CD4-positive, alpha-beta T cell (primary cell): ENCODE results near the gene PODXL. TPM values are rescaled to one million over a fixed set of nuclear protein-coding genes. Genes with fewer than 3 reads are reported as not detected.
"Not testable (repeated sequence)": the region's sequence is repeated elsewhere in the genome, so short reads cannot be mapped to it uniquely, and the experiment has no call there.

ENCODE experiments used
- ATAC-seq: fragments of 200-7000 bp; cut with Tn5 transposase; one replicate; pipeline ENCODE4 v1.10.0; 2022; ENCODE audit warnings: mild to moderate bottlenecking; ENCODE audit not compliant: poor library complexity
- CTCF ChIA-PET: fragments of 350-600 bp; sonication (Branson Sonifier 250); formaldehyde crosslinking; loops from one replicate; lab custom pipeline; 2021; ENCODE audit warnings: antibody characterized with exemption, inconsistent platforms; lab: Charles Lee
- POLR2A ChIA-PET: fragments of 350-600 bp; sonication (Branson Sonifier 250); formaldehyde crosslinking; loops from one replicate; lab custom pipeline; 2021; ENCODE audit warnings: antibody characterized with exemption, inconsistent platforms; lab: Charles Lee
- DNase-seq, 14 experiments: peaks; one replicate each; pipeline ENCODE4 v3.0.0-alpha.2; 2013 to 2020; ENCODE audit warnings: mixed read lengths in 2 of 14
- H3K27ac ChIP-seq, 2 donors: one replicate each; pipeline versions ENCODE4 v1.5.1 to v1.7.0; 2013; ENCODE audit warnings: low read length in 2 of 2, low read depth in 1 of 2, mild to moderate bottlenecking in 1 of 2
- H3K27me3 ChIP-seq, 2 experiments: 1 replicate in 1 of 2; 2 replicates in 1 of 2; pipeline versions ENCODE4 v1.6.1 to v1.7.0; 2013; ENCODE audit warnings: low read length in 2 of 2, control low read depth in 1 of 2, mild to moderate bottlenecking in 1 of 2, moderate library complexity in 1 of 2; ENCODE audit not compliant: insufficient read depth in 2 of 2, control insufficient read depth in 1 of 2
- H3K36me3 ChIP-seq: one replicate; pipeline ENCODE4 v1.6.1; 2013; ENCODE audit warnings: low read length, control low read depth; ENCODE audit not compliant: insufficient read depth
- H3K4me1 ChIP-seq: one replicate; pipeline ENCODE4 v1.6.1; 2013; ENCODE audit warnings: low read length, control low read depth; ENCODE audit not compliant: insufficient read depth
- H3K4me3 ChIP-seq: one replicate; pipeline ENCODE4 v1.5.1; 2013; ENCODE audit warnings: mild to moderate bottlenecking, low read length, moderate library complexity
- H3K9me3 ChIP-seq, 2 experiments: 1 replicate in 1 of 2; 2 replicates in 1 of 2; pipeline versions ENCODE4 v1.6.1 to v1.7.0; 2013; ENCODE audit warnings: low read length in 2 of 2, mild to moderate bottlenecking in 2 of 2, control low read depth in 1 of 2, moderate library complexity in 1 of 2; ENCODE audit not compliant: control insufficient read depth in 1 of 2, insufficient read depth in 1 of 2
- H3K27ac Mint-ChIP-seq: one replicate; pipeline ENCODE4 v1.8.0; 2020; ENCODE audit warnings: mixed read lengths
- H3K27me3 Mint-ChIP-seq: one replicate; pipeline ENCODE4 v1.8.0; 2021; ENCODE audit warnings: mixed read lengths
- H3K36me3 Mint-ChIP-seq: one replicate; pipeline ENCODE4 v1.8.0; 2021; ENCODE audit warnings: low read depth, mixed read lengths
- H3K4me1 Mint-ChIP-seq: one replicate; pipeline ENCODE4 v1.8.0; 2021; ENCODE audit warnings: low read depth, mixed read lengths
- H3K4me3 Mint-ChIP-seq: one replicate; pipeline ENCODE4 v1.8.0; 2020; ENCODE audit warnings: mild to moderate bottlenecking, mixed read lengths
- H3K9me3 Mint-ChIP-seq: one replicate; pipeline ENCODE4 v1.8.0; 2020; ENCODE audit warnings: mixed read lengths
- CTCF ChIP-seq: fragments of 200-600 bp; IDR thresholded peaks from one replicate; pipeline ENCODE4 v1.8.0; 2022; ENCODE audit warnings: antibody characterized with exemption, mild to moderate bottlenecking
- intact Hi-C, 2 experiments: fragments of 100-400 bp; cut with DNase I in 1 of 2; cut with micrococcal nuclease in 1 of 2; formaldehyde crosslinking; loops; one replicate each; pipeline versions ENCODE4 v1.15.1 to v1.9.0; 2023 to 2025; cut with DNase I, micrococcal nuclease
- total RNA-seq, 174 experiments: library from RNA in 2 of 174; stranded (reverse) in 2 of 174; gene quantifications; one replicate each; pipeline ENCODE4 v1.2.3 and lab custom pipeline; 2021 to 2026

PODXL gene
- total RNA-seq, 2 experiments from 2014 or later, result 0.16 to 0.47 TPM

GRCh38 chr7:131466735-131467365, 89.6 kb downstream of the PODXL start:
- no peak for ATAC-seq
- no peaks in the 10 kb centered on the region for H3K27me3 Mint-ChIP-seq
- no peak for DNase-seq
- H3K4me3 Mint-ChIP-seq, result no peak overlapping the region
- H3K9me3 ChIP-seq, result no peaks in the 10 kb centered on the region
- H3K9me3 Mint-ChIP-seq, result no peaks in the 10 kb centered on the region
- intact Hi-C loops, result no loop called here
- no peak overlapping the region for H3K27ac ChIP-seq
- H3K4me3 ChIP-seq, result no peak overlapping the region
- ChIA-PET POLR2A (no interaction called here), CTCF (no interaction called here)
- H3K27ac Mint-ChIP-seq, result no peak overlapping the region
- peaks cover 95% of the 10 kb centered on the region for H3K36me3 Mint-ChIP-seq
- no peaks in the 10 kb centered on the region for H3K4me1 ChIP-seq
- no peaks in the 10 kb centered on the region for H3K4me1 Mint-ChIP-seq
- TF ChIP-seq CTCF, result no peak
- peaks cover 79% of the 10 kb centered on the region for H3K36me3 ChIP-seq
- H3K27me3 ChIP-seq, result no peaks in the 10 kb centered on the region

- ATAC-seq, H3K27ac Mint-ChIP-seq, H3K9me3 ChIP-seq, H3K27ac ChIP-seq, H3K9me3 Mint-ChIP-seq, H3K4me1 Mint-ChIP-seq, POLR2A ChIA-PET, CTCF ChIA-PET, H3K4me3 ChIP-seq, H3K4me3 Mint-ChIP-seq, H3K27me3 Mint-ChIP-seq, H3K4me1 ChIP-seq, H3K27me3 ChIP-seq, DNase-seq, intact Hi-C loops: not testable (repeated sequence)
- peaks cover 92% of the 10 kb centered on the region for H3K36me3 Mint-ChIP-seq
- H3K36me3 ChIP-seq, result peaks cover 49% of the 10 kb centered on the region
Measured at GRCh38 chr7:131462715-131463114, 93.7 kb downstream of the PODXL start.

GRCh38 chr7:131462059-131462458, 94.4 kb downstream of the PODXL start:
- Mint-ChIP-seq H3K36me3 (peaks cover 92% of the 10 kb centered on the region), H3K4me3 (no peak overlapping the region), H3K27ac (no peak overlapping the region), H3K27me3 (no peaks in the 10 kb centered on the region), H3K9me3 (no peaks in the 10 kb centered on the region), H3K4me1 (no peaks in the 10 kb centered on the region)
- intact Hi-C loops, result no loop called here
- ChIA-PET POLR2A (no interaction called here), CTCF (no interaction called here)
- Histone ChIP-seq H3K4me3 (no peak overlapping the region), H3K36me3 (peaks cover 43% of the 10 kb centered on the region), H3K27ac (no peak overlapping the region), H3K9me3 (no peaks in the 10 kb centered on the region), H3K4me1 (no peaks in the 10 kb centered on the region), H3K27me3 (no peaks in the 10 kb centered on the region)
- no peak for TF ChIP-seq CTCF
- no peak for ATAC-seq
- no peak for DNase-seq

GRCh38 chr7:131459256-131459655, 97.2 kb downstream of the PODXL start:
- Histone ChIP-seq H3K9me3 (no peaks in the 10 kb centered on the region), H3K27ac (no peak overlapping the region), H3K36me3 (peaks cover 24% of the 10 kb centered on the region), H3K4me1 (no peaks in the 10 kb centered on the region), H3K4me3 (no peak overlapping the region), H3K27me3 (no peaks in the 10 kb centered on the region)
- intact Hi-C loops, result no loop called here
- H3K9me3 Mint-ChIP-seq, result no peaks in the 10 kb centered on the region
- peaks cover 88% of the 10 kb centered on the region for H3K36me3 Mint-ChIP-seq
- ChIA-PET CTCF (interaction anchor here (0.9 kb wide), 1 partner anchor 20 kb away, joined by 3 read pairs; no protein-coding TSS in a partner anchor), POLR2A (interaction anchor here (0.7 kb wide), 1 partner anchor 637 kb away, joined by 4 read pairs; no protein-coding TSS in a partner anchor)
- DNase-seq (no peak), ATAC-seq (no peak)
- H3K4me3 Mint-ChIP-seq, result no peak overlapping the region
- no peaks in the 10 kb centered on the region for H3K4me1 Mint-ChIP-seq
- no peak overlapping the region for H3K27ac Mint-ChIP-seq
- no peak for TF ChIP-seq CTCF
- no peaks in the 10 kb centered on the region for H3K27me3 Mint-ChIP-seq
